BLaER1 (cell line): ENCODE data around the gene RPS10.

Source experiments
- H3K27ac ChIP-seq: shearing (Covaris generic); formaldehyde crosslinking; 2 replicates; pipeline ENCODE4 v1.8.1; 2022
- H3K27me3 ChIP-seq: shearing (Covaris generic); formaldehyde crosslinking; 2 replicates; pipeline ENCODE4 v1.8.1; 2022
- H3K36me3 ChIP-seq: shearing (Covaris generic); formaldehyde crosslinking; 2 replicates; pipeline ENCODE4 v1.8.1; 2022
- H3K4me1 ChIP-seq: shearing (Covaris generic); formaldehyde crosslinking; 2 replicates; pipeline ENCODE4 v1.8.1; 2022
- H3K4me2 ChIP-seq: shearing (Covaris generic); formaldehyde crosslinking; 2 replicates; pipeline ENCODE4 v1.8.1; 2022
- H3K4me3 ChIP-seq: shearing (Covaris generic); formaldehyde crosslinking; 2 replicates; pipeline ENCODE4 v1.8.1; 2022
- H3K9ac ChIP-seq: shearing (Covaris generic); formaldehyde crosslinking; 2 replicates; pipeline ENCODE4 v1.8.1; 2022
- H3K9me3 ChIP-seq: shearing (Covaris generic); formaldehyde crosslinking; 2 replicates; pipeline ENCODE4 v1.8.1; 2022
- H4K20me1 ChIP-seq: shearing (Covaris generic); formaldehyde crosslinking; 2 replicates; pipeline ENCODE4 v1.8.1; 2022
- Cebpa-rat ChIP-seq: shearing (Covaris generic); IDR thresholded peaks from 2 replicates; pipeline ENCODE4 v1.8.1; 2022

Gene RPS10

DNA sequence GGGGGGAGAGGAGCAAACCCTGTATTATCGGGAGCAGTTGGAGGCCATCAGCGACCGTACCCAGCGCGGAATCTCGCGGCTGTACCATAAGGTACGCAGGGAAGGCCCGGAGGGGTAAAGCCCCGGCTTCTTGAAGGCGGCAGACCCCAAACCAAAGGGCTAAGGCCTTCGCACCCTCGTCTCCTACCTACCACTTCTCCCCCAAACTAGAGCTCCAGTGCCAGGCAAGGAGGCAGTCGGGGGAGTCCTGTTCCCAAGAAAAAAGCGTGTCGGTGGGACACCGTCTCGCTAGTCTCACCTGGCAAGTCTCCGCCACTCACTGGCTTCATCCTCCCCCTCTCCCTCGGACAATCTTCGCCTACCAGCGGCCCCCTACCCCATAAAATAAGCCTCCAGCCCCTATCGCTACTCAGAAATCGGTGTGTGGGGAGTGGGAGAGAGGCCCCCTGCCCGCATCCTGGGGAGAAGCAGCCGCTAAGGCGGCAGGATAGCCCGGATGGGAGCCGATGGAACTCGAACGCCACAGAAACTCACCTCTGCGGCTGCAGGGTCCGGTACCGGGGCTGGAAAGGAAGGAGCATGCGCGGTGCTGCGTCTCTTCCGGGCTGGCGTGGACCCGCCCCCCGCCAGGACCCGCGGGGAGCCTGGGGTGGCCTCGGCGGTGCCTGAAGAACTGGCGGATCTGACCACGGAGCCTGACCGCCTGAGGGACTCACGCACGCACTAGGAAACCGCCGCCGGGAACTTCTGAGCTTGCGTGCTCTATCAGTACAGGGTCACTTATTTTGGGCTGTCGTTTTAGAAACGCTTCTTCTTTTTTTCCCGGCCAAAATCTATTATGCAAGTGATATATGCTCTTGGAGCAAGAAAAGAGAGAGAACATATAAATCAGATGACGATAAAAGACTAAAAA, at the start of gene RPS10:
Gene RPS10, minus strand, starts transcription at position 572 of the 913 bp plus-strand sequence. CDS start 848 bp downstream, outside the sequence.
- no peaks in the 10 kb centered on the region for H3K9me3 ChIP-seq
- H3K27me3 ChIP-seq: no peaks in the 10 kb centered on the region
- H3K4me2 ChIP-seq: peak within 1 kb of the TSS; percentile 93
- no peak for TF ChIP-seq Cebpa-rat
- peaks cover 30% of the 10 kb centered on the region for H3K4me1 ChIP-seq
- peak within 1 kb of the TSS; percentile 98 for H3K27ac ChIP-seq
- peak within 1 kb of the TSS; percentile 99 for H3K4me3 ChIP-seq
- H4K20me1 ChIP-seq: peaks cover 49% of the 10 kb centered on the region
- H3K9ac ChIP-seq: peak within 1 kb of the TSS; percentile 100
- H3K36me3 ChIP-seq: peaks cover 43% of the 10 kb centered on the region

DNA sequence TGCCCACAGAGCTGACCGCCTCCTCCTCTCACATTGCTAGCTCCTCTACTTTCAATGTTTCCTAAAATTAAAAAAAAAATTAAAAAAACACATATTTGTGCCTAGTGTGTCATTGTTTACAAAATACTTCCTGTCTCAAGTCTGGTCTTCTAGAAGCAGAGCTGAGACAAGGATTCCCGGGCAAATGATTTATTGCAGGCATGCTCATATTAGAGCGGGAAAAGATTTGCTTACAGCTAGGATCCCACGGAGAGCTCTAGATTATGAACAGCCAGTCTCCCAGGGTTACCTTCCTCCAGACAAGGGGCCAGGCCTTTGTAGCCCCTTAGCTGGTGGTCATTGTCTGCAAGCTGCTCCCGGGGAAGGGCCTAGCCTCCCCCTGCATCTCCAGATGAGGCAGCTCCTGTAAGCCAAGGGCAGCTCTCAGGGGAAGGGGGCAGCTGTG, 49.4 kb upstream of the RPS10 start:
- Histone ChIP-seq H3K36me3 (no peaks in the 10 kb centered on the region), H3K4me1 (peaks cover 8% of the 10 kb centered on the region), H3K9me3 (no peaks in the 10 kb centered on the region), H3K4me2 (no peak overlapping the region), H3K9ac (no peak overlapping the region), H3K27ac (no peak overlapping the region), H4K20me1 (no peaks in the 10 kb centered on the region), H3K4me3 (no peak overlapping the region), H3K27me3 (no peaks in the 10 kb centered on the region)
- TF ChIP-seq Cebpa-rat: no peak

DNA sequence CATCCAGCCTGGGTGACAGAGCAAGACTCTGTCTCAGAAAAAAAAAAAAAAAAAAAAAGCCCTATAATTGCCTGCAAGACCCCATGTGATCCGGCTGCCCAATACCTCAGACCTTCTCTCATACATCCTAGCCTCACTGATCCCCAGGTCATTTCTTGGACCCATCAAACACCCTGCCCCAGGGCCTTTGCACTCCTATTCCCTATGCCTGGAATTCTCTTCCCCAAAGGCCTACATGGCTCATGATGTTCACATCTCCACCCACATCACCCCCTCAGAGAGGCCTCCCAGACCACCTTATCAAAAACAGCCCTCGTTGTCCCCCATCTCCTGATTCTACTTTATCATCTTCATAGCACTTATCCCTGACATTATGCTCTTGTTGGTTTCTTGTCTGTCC, 48.9 kb upstream of the RPS10 start:
- H3K4me2 ChIP-seq: no peak overlapping the region
- no peaks in the 10 kb centered on the region for H3K9me3 ChIP-seq
- H3K27me3 ChIP-seq: no peaks in the 10 kb centered on the region
- TF ChIP-seq Cebpa-rat: no peak
- no peaks in the 10 kb centered on the region for H3K36me3 ChIP-seq
- H3K4me1 ChIP-seq: peaks cover 9% of the 10 kb centered on the region
- no peak overlapping the region for H3K4me3 ChIP-seq
- H3K9ac ChIP-seq: no peak overlapping the region
- no peaks in the 10 kb centered on the region for H4K20me1 ChIP-seq
- H3K27ac ChIP-seq: no peak overlapping the region

DNA sequence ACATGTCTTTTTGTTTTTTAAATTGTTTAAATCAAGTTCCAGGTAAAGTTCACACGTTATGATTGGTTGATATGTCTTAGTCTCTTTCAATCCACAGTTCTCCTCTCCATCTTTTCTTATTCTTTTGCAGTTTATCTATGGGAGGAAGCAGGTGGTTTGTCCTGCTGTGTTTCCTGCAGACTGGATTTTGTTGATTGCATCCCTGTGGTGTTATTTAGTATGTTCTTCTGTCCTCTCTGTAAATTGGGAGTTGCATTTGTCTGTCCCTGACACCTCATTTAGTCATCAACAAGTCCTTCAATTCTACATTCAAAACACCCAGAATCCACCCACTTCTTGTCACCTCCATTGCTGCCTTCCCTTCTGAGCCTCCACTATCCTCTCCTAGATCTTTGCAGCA, 48.1 kb upstream of the RPS10 start:
- Histone ChIP-seq H3K27me3 (no peaks in the 10 kb centered on the region), H3K4me1 (peaks cover 17% of the 10 kb centered on the region), H3K4me3 (no peak overlapping the region), H3K27ac (no peak overlapping the region), H3K36me3 (no peaks in the 10 kb centered on the region), H4K20me1 (no peaks in the 10 kb centered on the region), H3K4me2 (no peak overlapping the region), H3K9ac (no peak overlapping the region), H3K9me3 (no peaks in the 10 kb centered on the region)
- no peak for TF ChIP-seq Cebpa-rat

DNA sequence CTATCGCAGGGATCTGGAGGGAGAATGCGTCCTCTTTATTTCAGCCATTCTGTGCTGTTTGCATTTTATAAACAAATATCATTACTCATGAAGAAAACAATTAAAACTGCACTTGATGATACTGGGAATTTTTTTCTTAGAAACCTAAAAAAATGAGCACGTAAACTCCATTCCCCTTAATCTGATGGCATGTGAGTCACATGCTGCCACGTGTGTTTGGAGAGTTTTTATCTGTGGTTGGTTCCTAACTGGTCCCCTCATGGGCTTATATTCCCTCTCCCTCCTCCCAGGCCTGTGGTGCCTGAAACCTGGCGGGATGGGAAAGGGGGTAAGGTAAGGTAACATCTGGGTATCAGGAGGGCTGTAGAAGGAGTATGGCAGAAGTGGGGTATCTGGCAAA, 46.6 kb upstream of the RPS10 start:
- no peak for TF ChIP-seq Cebpa-rat
- H4K20me1 ChIP-seq: no peaks in the 10 kb centered on the region
- no peak overlapping the region for H3K27ac ChIP-seq
- no peaks in the 10 kb centered on the region for H3K36me3 ChIP-seq
- no peak overlapping the region for H3K4me2 ChIP-seq
- no peak overlapping the region for H3K4me3 ChIP-seq
- peaks cover 32% of the 10 kb centered on the region for H3K4me1 ChIP-seq
- no peaks in the 10 kb centered on the region for H3K27me3 ChIP-seq
- H3K9me3 ChIP-seq: no peaks in the 10 kb centered on the region
- H3K9ac ChIP-seq: no peak overlapping the region

DNA sequence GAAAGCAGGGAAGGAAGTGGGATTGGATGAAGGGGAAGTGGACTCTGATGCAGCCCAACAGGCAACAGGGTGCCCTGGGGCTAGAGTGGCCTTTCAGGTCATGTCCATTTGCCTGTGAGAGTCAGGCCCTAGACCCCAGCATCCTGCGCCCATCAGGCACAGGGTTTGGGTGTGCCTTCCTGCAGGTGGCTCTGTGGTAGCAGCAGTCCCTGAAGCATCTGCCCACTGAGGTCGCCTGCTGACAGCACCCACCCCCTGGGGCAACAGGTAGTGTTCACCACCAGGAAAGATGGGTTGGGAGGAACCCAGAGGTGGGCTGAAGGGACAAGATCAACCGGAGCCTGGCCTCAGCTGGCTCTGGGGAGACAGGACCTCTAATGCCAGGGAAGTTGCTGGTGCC, 43.6 kb upstream of the RPS10 start:
- TF ChIP-seq Cebpa-rat: no peak
- Histone ChIP-seq H3K4me1 (peaks cover 48% of the 10 kb centered on the region), H4K20me1 (no peaks in the 10 kb centered on the region), H3K9me3 (no peaks in the 10 kb centered on the region), H3K4me2 (peak overlapping the region; percentile 73), H3K4me3 (no peak overlapping the region), H3K27me3 (0 out of 2 replicates have a peak, but pooled peaks cover 4% of the 10 kb centered on the region), H3K27ac (peak overlapping the region; percentile 49; the same call in 1 of the 2 replicates), H3K9ac (no peak overlapping the region), H3K36me3 (no peaks in the 10 kb centered on the region)

DNA sequence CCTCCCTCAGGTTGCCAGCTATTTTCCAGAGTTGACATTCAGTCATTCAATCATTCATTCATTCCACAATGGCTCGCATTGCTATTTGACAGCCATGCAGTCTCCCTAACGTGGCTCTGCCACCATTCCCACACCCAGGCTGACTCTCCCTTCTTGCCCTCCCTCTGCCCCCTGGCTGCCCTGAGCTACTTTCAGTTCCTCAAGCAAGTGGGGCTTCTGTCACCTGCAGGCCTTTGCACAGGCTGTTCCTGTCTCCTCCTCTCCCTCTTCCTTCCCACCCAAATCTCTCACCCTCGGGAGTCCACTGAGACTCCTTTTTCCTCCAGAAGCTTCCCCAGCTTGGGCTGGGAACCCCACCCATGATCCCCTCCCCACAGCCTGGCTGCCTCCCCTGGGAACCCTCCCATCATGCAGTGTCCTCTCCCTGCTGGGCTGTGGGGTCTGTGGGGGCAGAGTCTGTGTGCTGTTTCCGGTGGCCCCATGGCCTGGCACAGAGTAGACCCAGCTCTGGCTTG, 42.6 kb upstream of the RPS10 start:
- TF ChIP-seq Cebpa-rat: no peak
- H3K27me3 ChIP-seq: 0 out of 2 replicates have a peak, but pooled peaks cover 4% of the 10 kb centered on the region
- no peaks in the 10 kb centered on the region for H4K20me1 ChIP-seq
- no peak overlapping the region for H3K4me3 ChIP-seq
- no peaks in the 10 kb centered on the region for H3K36me3 ChIP-seq
- peak overlapping the region; percentile 73 for H3K4me2 ChIP-seq
- peak overlapping the region; percentile 49 for H3K27ac ChIP-seq
- no peak overlapping the region for H3K9ac ChIP-seq
- H3K9me3 ChIP-seq: no peaks in the 10 kb centered on the region
- peaks cover 55% of the 10 kb centered on the region for H3K4me1 ChIP-seq

DNA sequence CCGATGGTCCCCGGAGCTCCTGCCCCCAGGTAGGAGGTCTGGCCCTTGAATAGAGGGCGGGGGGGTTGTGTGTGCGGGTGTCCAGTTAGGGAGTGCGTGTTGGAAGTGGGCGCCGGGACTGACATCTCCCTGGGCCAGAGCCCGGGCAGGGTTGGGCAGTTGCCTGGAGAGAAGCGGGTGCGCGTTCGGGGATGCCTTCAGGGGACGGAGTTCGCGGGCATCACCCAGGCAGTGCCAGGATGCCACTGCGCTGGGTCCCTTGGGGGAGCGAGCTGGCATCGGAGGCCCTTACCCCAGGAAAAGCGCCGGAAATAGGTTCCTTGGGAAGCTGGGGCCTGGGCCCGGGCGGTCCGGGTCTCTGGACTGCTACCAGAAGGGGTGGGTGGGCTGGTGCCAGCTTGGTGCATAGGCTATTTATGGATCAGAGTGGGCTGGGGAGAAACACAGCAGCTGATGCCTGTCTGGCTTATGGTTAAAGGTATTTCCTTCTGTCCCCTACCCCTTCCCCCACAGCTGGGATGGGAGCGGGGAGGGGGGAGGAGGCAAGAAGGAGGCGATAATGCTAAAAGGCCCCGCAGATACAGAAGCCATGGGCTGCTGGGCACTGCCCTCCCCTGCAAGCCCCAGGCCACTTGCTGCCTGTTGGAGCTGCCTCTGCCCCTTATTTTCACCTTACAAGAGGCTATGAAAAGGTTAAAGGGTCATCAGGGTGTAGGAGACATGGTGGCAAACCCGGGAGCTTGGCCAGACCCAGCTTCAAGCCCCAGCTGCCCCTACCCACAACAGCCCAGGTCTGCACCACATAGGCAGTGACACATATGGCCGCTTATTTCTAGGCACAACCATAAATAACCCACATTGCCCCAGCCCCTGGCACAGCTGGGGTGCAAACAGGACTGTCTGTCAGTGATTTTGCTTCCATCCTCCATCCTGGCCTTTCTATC, 40.6 kb upstream of the RPS10 start:
- Histone ChIP-seq H3K9ac (0 out of 2 replicates have a peak overlapping the region, but pooled peaks have one; percentile 31), H3K9me3 (no peaks in the 10 kb centered on the region), H3K4me2 (peak overlapping the region; percentile 98), H3K4me3 (peak overlapping the region; percentile 66), H3K27ac (no peak overlapping the region), H3K4me1 (peaks cover 61% of the 10 kb centered on the region), H3K36me3 (no peaks in the 10 kb centered on the region), H3K27me3 (0 out of 2 replicates have a peak, but pooled peaks cover 4% of the 10 kb centered on the region), H4K20me1 (no peaks in the 10 kb centered on the region)
- no peak for TF ChIP-seq Cebpa-rat

DNA sequence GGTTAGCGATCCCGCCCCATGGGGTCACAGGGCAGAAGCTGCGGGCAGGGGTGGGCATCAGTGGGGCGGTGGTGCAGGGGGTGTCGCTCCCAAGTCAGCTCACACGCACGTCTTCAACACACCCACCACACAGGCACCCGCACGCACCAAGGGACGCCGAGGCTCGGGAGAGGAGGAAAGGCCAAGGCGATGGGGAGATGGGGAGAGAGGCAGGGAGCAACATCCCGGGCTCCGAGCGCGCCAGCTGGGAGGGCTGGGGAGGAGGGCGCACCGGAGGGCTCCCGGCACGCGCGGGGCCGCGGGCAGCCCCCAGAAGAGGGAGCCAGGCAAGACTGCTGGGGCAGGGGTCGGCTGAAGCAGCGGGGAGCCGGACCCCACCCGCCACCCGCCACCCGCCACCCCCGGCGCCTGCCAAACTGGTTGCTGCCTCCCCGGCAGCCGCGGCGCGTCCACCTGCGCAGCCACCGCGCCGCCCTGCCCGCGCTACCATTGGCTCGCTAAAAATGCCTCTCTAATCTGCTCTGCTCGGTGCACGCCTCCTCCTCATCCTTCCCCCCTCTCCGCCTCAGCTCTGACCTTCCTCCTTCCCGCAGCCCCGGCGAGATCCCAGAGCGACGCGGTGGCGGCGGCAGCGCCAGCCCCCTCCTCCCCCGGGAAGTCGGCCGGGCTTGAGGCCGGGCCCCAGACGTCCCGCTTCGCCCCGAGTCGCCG, 39.8 kb upstream of the RPS10 start, which contains the start of gene PACSIN1:
Gene PACSIN1, plus strand, starts transcription at position 546 of the 711 bp plus-strand sequence. CDS start 60,230 bp downstream, outside the sequence.
- no peak for TF ChIP-seq Cebpa-rat
- peaks cover 61% of the 10 kb centered on the region for H3K4me1 ChIP-seq
- peak within 1 kb of the TSS; percentile 45; the same call in 1 of the 2 replicates for H3K9ac ChIP-seq
- no peaks in the 10 kb centered on the region for H3K9me3 ChIP-seq
- H3K27me3 ChIP-seq: 0 out of 2 replicates have a peak, but pooled peaks cover 4% of the 10 kb centered on the region
- no peaks in the 10 kb centered on the region for H3K36me3 ChIP-seq
- no peak within 1 kb of the TSS for H3K27ac ChIP-seq
- no peaks in the 10 kb centered on the region for H4K20me1 ChIP-seq
- H3K4me3 ChIP-seq: peak within 1 kb of the TSS; percentile 66
- H3K4me2 ChIP-seq: peak within 1 kb of the TSS; percentile 98
